Kidney epithelial cell (primary cell): ENCODE results near the gene ATOH8. TPM values are rescaled to one million over a fixed set of nuclear protein-coding genes. Genes with fewer than 3 reads are reported as not detected.

ENCODE experiments used
- DNase-seq: peaks from one replicate; pipeline ENCODE4 v3.0.0-alpha.2; 2010; ENCODE audit warnings: low read depth
- H3K27me3 ChIP-seq: 2 replicates; pipeline ENCODE4 v1.6.0; 2011; ENCODE audit warnings: low read length; ENCODE audit not compliant: control insufficient read depth, insufficient read depth
- H3K36me3 ChIP-seq: 2 replicates; pipeline ENCODE4 v1.5.1; 2011; ENCODE audit warnings: low read length; ENCODE audit not compliant: control insufficient read depth, insufficient read depth
- H3K4me3 ChIP-seq: 2 replicates; pipeline ENCODE4 v1.5.1; 2011; ENCODE audit warnings: low read depth, mild to moderate bottlenecking, control low read depth, low read length
- total RNA-seq: library from RNA; depleted of rRNA; stranded (reverse); fragments of >200 nt; gene quantifications from 2 replicates; pipeline ENCODE4 v1.2.3, GENCODE V29; 2015
- TF ChIP-seq, protein P1 (sequence below): IDR thresholded peaks from 2 replicates; pipeline ENCODE4 v1.5.1; 2011; ENCODE audit warnings: mild to moderate bottlenecking, moderate library complexity, low read length, control low read depth, inconsistent platforms; ENCODE audit not compliant: insufficient read depth, poor library complexity, severe bottlenecking

ATOH8 gene
- total RNA-seq, 1 donor from 2014 or later: 1.0 TPM

DNA sequence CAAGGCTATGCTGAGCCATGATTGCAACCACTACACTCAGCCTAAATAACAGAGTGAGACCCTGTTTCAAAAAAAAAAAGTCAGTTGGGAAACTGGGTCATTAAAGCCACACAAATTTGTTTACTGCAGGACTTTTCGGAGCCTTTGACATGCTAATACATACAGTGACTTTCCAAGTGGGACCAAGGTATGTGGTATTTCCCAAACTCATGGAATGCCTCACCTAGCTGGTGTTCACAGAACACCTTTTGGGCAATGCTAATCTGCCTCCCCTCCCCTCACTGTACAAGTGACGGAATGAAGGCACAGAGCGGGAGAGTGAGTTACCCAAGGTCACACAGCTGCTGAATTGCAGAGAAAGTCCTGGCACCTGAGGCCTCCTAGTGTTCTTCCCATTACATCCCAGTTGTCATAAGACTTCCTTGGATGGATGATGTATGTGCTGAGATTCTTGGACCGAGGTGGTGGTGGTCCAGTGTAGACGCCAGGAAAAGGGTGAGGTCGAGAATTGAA lies 30.7 kb downstream of the ATOH8 start:
- no peaks in the 10 kb centered on the region for H3K36me3 ChIP-seq
- no peak overlapping the region for H3K4me3 ChIP-seq
- peaks cover 5% of the 10 kb centered on the region for H3K27me3 ChIP-seq
- no peak for DNase-seq
- TF ChIP-seq, protein P1, sequence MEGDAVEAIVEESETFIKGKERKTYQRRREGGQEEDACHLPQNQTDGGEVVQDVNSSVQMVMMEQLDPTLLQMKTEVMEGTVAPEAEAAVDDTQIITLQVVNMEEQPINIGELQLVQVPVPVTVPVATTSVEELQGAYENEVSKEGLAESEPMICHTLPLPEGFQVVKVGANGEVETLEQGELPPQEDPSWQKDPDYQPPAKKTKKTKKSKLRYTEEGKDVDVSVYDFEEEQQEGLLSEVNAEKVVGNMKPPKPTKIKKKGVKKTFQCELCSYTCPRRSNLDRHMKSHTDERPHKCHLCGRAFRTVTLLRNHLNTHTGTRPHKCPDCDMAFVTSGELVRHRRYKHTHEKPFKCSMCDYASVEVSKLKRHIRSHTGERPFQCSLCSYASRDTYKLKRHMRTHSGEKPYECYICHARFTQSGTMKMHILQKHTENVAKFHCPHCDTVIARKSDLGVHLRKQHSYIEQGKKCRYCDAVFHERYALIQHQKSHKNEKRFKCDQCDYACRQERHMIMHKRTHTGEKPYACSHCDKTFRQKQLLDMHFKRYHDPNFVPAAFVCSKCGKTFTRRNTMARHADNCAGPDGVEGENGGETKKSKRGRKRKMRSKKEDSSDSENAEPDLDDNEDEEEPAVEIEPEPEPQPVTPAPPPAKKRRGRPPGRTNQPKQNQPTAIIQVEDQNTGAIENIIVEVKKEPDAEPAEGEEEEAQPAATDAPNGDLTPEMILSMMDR: no peak

DNA sequence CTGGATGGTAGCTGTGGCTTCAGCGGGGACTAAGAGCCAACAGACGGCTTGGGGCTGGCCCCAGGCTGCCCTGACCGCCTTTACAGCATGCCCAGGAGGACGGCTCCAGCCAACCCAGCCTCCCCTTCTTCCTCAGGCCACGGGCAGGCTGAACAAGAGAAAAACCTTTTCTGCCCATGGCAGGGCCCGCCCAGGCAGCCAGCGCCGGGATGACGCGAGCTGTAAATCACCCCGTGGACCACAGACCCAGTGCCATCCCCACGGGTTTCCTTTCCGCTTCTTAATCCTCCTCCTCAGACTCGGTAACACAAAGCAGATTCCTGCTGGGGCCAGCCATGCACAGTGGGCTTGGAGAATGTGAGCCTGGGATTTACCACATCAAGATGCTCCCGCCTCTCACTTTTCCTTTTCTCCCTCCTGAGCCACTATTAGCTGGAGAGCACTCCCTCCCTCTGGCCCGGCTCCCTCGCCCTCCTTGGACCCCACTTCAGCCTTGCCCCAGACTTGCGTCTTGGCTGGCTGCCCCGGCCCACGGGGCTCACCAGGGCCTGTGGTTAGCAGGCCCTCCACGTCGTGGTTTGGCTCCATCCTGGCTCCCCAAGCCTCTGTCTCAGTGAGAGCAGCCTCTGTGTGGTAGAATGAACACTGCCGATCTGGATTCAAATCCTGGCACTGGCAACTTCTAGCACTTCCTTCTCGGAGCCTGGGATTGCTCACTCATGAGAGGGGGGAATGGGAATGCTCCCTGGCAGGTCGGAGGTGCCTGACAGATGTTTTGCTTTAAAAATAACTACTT lies 31.4 kb downstream of the ATOH8 start:
- peaks cover 7% of the 10 kb centered on the region for H3K27me3 ChIP-seq
- TF ChIP-seq, protein P1: no peak
- DNase-seq: no peak
- H3K4me3 ChIP-seq: no peak overlapping the region
- no peaks in the 10 kb centered on the region for H3K36me3 ChIP-seq

DNA sequence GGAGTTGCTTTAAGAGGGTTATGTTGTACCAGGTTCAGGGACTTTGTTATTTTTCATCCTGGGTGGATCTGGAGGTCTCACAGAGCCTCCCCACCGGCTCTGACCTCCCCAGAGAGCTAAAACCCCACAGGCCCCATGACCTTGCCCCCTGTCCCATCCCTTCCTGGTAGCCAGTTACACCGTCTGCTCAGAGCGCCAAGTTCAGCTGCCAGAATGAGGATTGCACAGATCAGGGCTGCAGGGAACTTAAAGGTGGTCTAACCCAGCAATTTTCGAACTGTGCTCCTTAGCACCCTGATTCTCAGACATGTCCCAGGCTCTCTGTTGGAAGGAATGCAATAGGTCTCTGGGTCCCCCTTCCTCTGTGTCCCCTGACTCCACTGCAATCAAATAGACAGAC lies 32.1 kb downstream of the ATOH8 start:
- no peak for DNase-seq
- H3K36me3 ChIP-seq: no peaks in the 10 kb centered on the region
- no peak overlapping the region for H3K4me3 ChIP-seq
- peaks cover 8% of the 10 kb centered on the region for H3K27me3 ChIP-seq
- TF ChIP-seq, protein P1: no peak

DNA sequence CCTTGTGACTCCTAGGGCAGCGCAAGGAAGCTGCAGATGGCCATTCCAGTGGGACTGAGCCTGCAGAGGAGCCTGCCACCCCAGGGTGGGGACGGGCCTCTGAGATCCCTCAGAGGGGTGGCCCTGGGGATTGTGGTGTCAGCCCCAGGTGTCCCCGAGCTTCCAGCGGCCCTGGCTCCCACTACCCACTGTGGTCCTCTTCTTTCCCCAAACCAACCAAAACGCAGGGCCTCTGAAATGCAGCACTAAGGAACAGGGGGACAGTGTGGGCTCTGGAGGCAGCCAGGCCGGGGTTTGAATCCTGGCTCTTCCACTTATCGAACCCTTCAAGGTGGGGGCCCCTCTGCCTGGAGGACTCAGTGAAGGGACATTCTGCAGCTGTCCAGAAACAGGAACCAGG lies 32.7 kb downstream of the ATOH8 start:
- TF ChIP-seq, protein P1: no peak
- no peak overlapping the region for H3K4me3 ChIP-seq
- no peaks in the 10 kb centered on the region for H3K36me3 ChIP-seq
- no peak for DNase-seq
- H3K27me3 ChIP-seq: peaks cover 8% of the 10 kb centered on the region

DNA sequence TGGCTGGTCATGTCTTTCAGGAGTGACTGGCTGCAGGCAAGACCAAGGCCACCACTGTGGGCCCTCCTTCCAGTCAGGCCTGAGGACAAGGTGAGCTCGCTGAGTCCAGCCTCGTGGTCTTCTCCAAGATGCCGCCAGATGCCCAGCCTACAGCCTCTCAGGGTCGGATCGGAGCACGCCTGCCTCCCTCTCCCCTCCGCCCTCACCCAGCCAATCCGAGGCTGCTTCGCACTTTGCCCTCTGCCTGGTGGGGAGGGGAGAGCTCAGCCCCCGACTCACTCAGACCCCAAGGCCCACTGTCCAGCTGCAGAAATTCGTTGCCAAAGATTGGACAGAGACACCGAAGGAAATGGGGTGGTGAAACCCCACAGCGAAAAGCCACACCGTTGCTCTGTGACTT lies 33.1 kb downstream of the ATOH8 start:
- TF ChIP-seq, protein P1: no peak
- no peak for DNase-seq
- H3K27me3 ChIP-seq: peaks cover 8% of the 10 kb centered on the region

More for the DNA sequence above, 33.1 kb downstream of the ATOH8 start:
- Histone ChIP-seq H3K4me3 (no peak overlapping the region), H3K36me3 (no peaks in the 10 kb centered on the region)
